Activated CD8-positive, alpha-beta memory T cell treated with anti-CD3 and anti-CD28 coated beads, Interleukin-2, amount 50 U/mL, for 1 hour (primary cell): ENCODE measurements around the gene KHDRBS1.
"Not testable (repeated sequence)": the region's sequence is repeated elsewhere in the genome, so short reads cannot be mapped to it uniquely, and the experiment has no call there.

Experiments
- DNase-seq: peaks from one replicate; pipeline ENCODE4 v3.0.0-alpha.2; 2020; ENCODE audit errors: extremely low read depth

KHDRBS1 gene

DNA sequence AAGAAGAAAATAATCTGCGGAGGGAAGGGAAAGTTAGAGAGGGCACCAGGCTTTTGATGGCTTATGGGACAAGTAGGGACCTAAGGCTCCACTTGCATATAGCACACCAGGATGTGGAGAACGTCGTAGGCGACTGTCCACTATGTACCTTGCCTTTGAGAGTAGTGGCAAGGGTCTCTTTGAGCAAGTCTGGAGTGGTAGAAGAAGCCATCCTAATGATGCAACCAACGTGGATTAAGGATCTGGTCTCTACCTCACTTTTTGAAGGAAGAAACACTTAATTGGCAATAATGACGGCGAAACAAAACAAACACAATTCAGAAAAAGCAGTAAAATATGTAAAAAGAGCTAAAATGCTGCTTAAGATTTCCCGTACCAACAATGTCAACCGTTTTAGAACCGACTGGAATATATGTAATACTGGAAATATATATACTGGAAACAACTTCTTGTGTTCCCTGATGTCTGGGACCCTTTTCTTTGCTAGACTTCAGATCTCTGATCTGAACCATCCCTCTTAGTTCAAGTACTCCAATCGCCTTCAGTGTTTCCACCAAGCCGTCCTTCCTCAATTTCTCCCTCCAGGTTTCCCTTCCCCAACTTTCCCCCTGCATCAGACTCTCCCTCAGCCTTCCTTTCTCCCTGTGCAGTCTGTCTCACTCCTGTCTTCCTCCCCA, 821 bp upstream of the KHDRBS1 start:
- no peak for DNase-seq

DNA sequence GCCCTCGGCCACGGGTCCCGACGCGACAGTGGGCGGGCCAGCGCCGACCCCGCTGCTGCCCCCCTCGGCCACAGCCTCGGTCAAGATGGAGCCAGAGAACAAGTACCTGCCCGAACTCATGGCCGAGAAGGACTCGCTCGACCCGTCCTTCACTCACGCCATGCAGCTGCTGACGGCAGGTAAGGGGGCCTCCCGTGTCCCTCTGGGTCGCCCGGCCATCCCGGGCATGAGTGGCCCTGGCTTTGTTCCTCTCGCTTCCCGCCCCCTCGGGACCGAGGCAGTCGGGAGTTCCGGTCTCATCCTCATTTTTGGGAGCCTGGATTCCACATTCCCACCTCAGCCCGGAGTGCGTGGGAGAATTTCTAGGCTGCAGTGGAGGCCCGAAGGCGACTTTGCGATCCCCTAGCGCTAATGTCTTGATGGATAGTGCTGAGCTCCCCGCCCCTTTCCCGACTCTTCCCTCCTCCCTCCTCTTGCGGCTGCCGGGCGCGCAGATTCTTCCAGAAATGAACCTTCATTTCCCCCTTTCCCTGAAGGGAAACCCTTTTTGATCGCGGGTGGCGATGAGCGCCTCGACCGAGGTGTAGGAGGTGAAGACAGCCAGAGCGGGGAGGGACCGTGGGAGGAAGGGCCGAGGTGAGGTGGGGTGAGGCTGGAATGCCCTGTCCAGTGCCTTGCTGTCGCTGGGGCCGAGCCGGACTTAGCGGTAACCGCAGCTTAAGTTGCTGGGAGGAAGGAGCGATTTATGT, 705 bp downstream of the KHDRBS1 start:
- DNase-seq, result no peak

DNA sequence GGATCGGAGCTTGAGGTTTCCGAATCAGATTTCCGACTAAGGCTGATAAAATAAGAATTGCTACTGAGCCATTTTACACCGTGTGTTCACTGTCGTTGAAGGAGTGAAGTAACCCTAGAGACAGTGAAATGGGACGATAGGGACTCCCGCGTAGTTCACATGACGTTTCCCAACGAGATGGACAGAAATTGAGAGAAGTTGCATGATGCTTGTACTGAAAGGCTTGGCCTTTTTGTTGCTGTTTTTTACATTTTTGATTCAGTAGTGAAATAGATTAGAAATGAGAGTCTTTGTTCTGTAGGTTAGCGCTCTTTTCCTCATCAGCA, 1.2 kb downstream of the KHDRBS1 start:
- no peak for DNase-seq

DNA sequence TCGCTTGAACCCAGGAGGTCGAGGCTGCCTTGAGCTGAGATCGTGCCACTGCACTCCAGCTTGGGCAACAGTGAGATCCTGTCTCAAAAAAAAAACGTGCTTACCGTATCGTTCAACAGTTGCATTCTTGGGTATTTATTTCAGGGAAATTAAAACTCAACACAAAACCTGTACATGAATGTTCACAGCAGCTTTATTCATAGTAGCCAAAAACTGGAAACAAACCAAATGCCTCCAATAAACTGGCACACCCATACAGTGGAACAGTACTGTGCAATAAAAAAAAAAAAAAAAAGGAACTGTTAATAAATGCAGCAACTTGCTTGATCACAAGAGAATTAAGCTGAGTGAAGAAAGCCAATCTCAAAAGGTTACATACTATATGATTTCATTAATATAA, 6.7 kb downstream of the KHDRBS1 start:
- no peak for DNase-seq

DNA sequence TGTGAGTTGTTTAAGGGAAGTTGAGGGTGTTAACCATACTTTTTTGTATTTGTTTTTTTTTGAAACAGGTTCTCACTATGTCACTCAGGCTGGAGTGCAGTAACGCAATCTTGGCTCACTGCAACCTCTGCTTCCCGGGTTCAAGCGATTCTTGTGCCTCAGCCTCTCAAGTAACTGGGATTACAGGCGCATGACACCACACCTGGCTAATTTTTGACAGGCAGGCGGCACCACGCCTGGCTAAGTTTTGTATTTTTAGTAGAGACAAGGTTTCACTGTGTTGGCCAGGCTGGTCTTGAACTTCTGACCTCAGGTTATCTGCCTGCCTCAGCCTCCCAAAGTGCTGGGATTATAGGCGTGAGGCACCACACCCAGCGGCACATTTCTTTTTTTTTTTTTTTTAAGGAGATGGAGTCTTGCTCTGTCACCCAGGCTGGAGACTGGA, 7.9 kb downstream of the KHDRBS1 start:
- not testable (repeated sequence) for DNase-seq

DNA sequence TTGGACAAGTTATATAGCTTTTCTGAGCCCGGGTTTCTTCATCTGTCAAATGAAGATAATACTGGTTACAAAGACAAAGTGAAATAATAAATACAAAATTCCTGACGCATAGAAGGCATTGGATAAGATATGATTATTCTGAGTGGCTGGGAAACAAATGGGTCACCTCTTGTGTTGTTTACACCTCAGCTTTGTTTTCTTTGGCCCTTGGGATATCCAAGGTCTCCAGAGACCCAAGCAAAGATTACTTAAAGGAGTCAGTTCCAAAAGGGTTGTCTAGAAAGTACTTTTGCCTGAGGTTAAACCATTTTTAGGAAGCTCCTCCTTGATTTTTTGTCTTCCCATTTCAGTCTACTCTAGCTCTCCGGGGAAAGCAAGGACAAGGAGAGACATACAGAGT, 9.7 kb downstream of the KHDRBS1 start:
- DNase-seq, result no peak

DNA sequence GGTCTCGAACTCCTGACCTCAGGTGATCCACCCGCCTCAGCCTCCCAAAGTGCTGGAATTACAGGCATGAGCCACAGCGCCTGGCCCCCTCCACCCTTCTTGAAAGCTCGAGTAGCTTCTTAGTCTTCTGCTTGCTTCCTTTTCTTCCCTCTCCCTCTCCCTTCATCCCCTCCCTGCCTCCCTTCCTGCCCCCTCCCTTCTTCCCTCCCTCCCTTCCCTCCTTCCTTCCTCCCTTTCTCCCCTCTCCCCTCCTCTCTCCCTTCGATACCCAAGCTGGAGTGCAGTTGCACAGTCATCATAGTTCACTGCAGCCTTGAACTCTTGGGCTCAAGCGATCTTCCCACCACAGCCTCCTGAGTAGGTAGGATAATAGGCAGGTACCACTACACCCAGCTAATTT, 11.8 kb downstream of the KHDRBS1 start:
- no peak for DNase-seq

DNA sequence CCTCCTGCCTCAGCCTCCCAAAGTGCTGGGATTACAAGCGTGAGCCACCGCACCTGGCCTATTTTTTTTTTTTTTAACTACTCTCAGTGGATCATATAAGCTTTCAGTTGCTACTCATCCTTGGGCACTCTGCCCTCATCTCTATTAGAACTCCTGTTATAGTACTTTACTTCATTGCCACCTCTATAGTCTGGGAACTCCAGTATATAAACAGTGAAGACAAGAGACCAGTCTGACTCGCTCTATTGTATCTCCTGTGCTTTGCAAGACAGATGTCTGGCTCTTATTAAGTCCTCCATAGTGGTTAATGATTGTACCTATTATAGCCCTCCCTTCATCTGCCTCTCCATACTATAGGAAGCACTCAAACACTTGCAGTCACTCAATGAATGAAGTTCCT, 15.1 kb downstream of the KHDRBS1 start:
- DNase-seq, result no peak

DNA sequence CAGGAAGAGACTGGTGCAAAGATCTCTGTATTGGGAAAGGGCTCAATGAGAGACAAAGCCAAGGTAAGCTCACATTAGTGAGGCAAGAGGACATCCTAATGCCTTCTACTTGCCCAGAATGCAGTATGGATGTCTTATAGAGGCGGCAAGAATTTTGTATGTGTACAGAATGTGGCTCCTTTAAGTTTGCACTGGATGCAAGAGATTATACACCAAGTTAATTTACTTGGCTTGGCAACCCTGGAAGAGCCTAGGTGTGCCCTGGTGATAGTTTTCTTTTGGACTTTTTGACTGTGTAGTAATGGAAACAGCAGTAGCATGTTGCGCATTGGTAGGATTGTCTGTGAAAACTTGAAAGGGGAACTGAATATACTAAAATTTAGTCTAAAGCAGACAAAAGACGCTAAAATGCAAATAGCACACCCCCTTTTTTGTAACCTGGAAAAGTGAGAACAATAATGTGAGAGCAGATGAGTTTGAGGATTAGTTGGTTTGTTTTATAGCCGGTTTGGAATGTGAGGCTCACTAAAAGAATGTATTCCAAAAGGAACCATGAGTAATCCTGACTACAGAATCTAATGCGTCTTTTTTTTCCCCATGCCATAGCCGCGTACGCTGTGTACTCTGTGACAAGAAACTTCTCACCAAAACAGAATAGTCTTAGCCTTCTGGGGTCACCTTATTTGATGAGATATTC, 18.1 kb downstream of the KHDRBS1 start:
- no peak for DNase-seq

DNA sequence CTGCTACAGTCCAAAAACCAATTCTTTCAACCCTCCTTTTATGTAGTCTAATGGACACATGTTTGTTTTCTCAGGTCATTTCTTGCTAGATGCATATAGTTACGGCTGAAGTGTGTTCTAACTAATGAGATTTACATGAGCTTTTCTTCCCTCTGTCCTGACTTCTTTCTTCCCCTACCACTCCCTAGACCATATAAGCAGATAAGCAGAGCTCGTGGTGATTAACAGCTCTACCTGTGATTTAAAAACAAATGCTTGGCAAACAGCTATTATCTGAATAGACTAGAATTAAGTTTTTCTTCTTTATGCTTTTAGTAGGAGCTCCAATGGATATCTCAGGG, 18.6 kb downstream of the KHDRBS1 start:
- no peak for DNase-seq

DNA sequence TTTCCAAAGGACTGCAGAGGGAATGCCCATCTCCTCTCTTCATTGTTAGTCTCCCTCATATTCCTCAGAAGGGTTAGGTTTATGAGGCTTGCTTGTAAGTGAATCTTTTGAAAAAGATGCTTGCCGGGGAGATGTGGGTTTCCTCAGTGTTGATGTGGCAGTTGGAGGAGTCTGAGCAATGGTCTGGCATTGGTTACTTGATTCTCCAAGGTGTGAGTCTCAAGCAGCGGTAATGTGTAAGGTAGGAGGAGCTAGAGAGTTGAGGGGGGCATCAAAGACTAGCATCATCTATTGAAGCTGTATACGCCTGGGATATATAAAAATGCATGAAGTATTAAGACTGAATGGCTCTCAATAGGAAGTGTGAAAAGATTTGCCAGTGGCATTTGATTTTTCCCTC, 21.5 kb downstream of the KHDRBS1 start:
- no peak for DNase-seq

DNA sequence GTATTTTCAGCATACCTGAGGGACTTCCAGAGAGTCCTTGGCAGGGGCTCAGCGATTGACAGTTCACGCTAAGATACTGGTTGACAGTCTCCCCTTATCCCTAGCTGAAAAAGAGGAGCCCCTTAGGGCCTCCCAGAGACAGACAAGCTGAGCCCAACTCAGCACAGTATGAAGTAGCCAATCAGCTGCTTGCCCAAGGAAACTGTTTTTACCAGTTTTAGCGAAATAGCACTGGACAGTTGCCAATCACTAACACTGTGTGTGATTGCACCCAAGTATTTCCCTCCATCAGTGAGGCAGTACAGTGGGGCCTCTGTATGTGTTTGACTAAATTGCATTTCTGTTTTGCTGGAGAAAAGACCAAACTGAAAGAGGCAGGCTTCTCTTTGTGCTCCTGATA, 27.0 kb downstream of the KHDRBS1 start:
- no peak for DNase-seq

DNA sequence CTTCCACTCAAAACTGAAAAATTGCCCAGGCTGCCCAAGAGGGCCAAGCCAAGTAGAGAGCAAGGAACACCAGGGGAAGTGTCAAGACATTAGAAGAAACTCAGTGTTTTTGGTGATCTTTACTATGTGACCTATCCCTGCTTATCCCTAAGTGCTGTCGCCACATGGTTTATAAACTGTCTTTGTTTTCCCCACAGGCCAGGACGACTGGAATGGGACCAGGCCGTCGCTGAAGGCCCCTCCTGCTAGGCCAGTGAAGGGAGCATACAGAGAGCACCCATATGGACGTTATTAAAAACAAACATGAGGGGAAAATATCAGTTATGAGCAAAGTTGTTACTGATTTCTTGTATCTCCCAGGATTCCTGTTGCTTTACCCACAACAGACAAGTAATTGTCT, 28.7 kb downstream of the KHDRBS1 start:
- no peak for DNase-seq

DNA sequence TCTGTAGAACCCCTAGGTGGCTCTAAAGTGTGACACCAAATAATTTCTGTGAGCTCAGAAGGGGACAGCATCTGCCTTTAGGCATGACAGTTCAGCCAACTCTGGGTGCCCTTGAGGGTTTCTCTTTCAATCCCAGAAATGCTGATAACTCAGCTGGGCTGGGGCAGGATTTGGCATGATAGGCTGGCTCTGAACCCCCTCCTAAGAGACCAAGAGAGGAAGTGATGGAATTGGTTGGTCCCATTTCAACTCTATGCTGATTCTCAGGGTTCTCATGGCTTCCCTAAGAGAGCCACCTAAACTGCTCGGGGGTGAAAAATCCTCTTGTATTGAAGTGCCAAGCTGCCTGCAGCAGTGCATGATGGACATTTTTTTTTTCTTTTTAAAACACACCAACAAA, 30.6 kb downstream of the KHDRBS1 start:
- DNase-seq, result no peak

DNA sequence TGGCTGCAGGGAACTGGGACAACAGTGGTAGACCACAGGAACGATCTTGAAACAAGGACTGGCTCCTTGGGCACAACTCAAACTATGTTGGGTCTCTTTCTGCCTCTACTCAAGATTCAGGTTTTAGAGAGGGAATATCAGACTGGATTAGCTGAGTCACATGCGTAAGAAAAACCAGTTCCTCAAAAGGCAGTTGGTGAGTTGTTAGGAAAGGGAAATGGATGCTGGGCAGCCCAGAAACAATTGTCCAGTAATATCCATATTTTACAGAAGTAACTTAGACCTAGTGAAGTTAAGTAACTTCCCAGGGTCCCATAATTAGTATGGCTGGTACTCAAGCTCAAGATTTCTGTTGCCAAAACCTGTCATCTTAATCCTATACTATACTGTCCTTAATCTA, 32.1 kb downstream of the KHDRBS1 start:
- no peak for DNase-seq

DNA sequence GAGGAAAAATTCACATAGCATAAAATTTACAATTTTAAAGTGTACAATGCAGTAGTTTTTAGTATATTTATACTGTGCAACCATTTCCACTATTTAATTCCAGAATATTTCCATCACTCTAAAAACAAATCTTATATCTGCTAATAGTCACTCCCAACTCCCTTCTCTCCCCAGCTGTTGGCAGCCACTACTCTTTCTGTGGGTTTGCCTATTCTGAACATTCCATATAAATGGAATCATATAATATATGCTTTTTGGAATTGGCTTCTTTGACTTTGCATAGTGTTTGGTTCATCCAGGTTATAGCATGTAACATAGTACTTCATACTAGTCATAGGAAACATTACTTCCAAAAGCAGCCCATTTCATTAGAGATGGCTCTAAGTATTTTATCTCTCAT, 34.0 kb downstream of the KHDRBS1 start:
- no peak for DNase-seq

DNA sequence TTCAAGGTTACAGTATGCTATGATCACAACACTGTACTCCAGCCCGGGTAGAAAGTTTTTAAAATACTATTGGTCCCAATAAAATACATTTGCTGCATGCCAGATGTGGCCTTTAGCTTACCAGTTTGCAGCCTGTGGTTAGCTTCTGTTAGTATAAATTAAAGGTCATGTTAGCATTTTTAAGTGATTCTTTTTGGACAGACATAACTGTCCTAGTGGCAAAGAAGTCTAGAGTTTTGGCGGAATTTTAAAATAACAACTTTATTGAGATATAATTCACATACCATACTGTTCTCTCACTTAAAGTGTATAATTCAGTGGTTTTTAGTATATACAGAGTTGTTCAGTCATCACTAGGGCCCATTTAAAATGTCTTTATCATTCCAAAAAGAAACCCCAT, 34.8 kb downstream of the KHDRBS1 start:
- DNase-seq, result no peak

DNA sequence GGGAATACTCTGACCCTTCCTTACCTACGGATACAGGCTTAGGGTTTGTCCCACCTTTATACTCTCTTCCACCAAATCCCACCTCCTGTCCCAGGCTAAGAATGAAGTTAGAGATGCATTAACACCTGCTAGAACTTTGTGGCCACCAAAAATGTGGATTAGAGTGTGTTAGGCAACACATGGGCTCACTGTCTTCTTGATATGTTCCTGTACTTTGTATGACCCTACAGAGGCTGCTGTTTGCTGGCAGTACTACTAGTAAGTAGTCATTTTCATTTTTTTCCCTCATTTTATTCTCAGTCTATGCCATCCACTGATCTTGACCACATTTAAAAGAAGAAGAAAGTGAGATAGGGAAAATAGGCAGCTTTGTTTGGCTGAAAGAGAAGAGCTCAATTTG, 38.0 kb downstream of the KHDRBS1 start:
- no peak for DNase-seq

DNA sequence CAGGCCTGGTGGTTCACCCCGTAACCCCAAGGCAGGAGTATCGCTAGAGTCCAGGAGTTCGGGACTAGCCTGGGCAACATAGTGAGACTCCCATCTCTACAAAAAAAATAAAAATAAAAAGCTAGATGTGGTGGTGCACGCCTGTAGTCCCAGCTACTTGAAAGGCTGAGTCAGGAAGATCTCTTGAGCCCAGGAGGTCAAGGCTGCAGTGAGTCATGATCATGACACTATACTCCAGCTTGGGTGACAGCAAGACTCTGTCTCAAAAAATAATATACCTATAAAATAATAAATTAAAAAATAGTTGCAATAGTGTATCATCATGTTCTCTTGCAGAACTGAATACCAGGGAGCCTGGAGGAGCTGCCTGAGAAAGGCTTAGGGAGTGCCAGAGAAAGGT, 39.2 kb downstream of the KHDRBS1 start:
- no peak for DNase-seq

DNA sequence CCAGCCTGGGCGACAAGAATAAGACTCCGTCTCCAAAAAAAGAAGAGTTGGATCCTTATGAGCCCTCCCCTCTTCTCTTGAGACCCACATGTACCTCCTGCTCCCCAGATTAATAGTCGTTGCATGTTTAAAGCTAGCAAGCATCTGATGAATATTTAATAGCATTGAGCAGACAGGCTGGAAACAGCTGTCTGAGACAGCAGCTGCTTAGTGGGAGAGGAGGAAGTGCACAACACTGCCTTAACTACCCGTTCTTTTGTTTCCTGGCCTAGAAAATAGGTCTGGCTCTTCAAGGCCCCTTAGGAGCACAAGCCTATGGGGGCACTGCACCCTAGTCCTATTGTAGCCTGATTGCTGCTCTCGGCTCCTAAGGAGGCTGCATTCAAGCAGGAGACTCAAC, 41.7 kb downstream of the KHDRBS1 start:
- no peak for DNase-seq

DNA sequence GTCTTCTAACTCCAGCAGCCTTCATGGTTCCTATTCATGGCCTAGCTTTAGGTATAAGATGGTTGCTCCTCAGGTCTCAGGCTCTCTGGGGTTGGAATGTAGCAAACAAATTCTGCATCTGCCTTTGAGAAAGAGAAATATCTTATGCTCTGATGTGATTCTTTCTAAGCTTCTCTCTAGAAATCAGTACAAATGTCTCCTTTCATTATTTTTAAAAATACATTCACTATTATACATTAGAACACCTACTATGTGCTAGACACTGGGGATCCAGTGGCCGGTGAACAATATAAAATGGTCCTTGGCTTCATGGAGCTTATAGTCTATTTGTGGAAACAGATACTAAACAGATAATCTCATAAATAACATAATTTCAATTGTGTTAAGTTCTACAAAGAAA, 42.9 kb downstream of the KHDRBS1 start:
- no peak for DNase-seq

DNA sequence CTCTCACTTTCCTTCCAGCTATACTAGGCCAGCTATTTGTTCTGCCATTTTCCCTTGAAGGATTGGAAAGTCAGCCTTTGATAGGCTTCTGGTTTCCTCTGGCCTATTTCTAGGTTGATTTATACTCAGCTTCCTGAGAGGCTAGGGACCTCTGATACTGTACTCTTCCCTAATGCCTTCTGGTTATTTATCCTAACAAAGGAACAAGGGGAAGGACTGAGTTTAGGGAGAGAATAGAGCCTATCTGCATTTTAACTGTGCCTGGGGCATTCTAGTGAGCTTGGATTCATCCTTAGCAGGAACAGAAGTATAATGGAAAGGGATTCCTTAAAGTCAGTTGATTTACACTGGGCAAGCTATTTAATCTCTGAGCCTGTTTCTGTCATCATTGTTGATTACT, 47.2 kb downstream of the KHDRBS1 start:
- DNase-seq, result no peak

DNA sequence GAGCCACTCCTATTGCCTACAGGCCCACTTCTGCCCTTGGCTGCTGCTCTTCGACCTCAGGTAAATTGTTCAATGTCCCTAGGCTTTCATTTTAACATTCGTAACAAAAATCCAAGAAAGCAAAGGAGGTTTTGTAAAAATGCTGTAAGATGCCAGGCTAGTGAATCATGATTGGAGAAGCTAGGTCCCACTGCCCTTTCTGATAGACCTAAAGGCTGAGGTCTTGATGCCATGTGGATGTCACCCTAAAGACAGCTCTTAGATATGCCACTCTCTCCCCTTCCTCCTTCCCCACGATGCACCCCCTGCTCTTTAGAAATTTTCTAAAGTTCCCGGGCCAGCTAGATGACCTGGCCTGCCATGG, 49.2 kb downstream of the KHDRBS1 start:
- no peak for DNase-seq
